H1 (cell line): ENCODE data around the gene PRR5L. TPM values are rescaled to one million over a fixed set of nuclear protein-coding genes. Genes with fewer than 3 reads are reported as not detected.

Source experiments
- CTCF ChIA-PET: fragments of 300-600 bp; sonication (Branson Sonifier 250); formaldehyde crosslinking; loops from one replicate; lab custom pipeline; 2021; ENCODE audit not compliant: partially characterized antibody; lab: Charles Lee
- POLR2A ChIA-PET: fragments of 300-600 bp; sonication (Branson Sonifier 250); formaldehyde crosslinking; loops from one replicate; lab custom pipeline; 2021; ENCODE audit warnings: inconsistent platforms; ENCODE audit not compliant: partially characterized antibody; lab: Charles Lee
- DNase-seq, 2 experiments: peaks; one replicate each; pipeline versions ENCODE4 v3.0.0 to v3.0.0-alpha.2; 2010 to 2022; ENCODE audit warnings: low spot score in 2 of 2, low read depth in 1 of 2, mixed read lengths in 1 of 2
- FAIRE-seq: peaks from 2 replicates; lab custom pipeline; 2011; peaks lifted over from hg19 to GRCh38; lab: Jason Lieb, UNC
- H2AFZ ChIP-seq: 2 replicates; pipeline ENCODE4 v1.8.1; 2012; ENCODE audit warnings: low read length, inconsistent platforms
- H2AK5ac ChIP-seq: 2 replicates; pipeline ENCODE4 v1.6.1; 2013; ENCODE audit warnings: low read depth, low read length
- H2BK120ac ChIP-seq: replicated peaks from 2 replicates; pipeline ENCODE3; 2013; ENCODE audit warnings: low read depth, low read length, inconsistent platforms
- H2BK12ac ChIP-seq: 2 replicates; pipeline ENCODE4 v1.6.1; 2013; ENCODE audit warnings: low read depth, low read length
- H2BK15ac ChIP-seq: 2 replicates; pipeline ENCODE4 v1.6.1; 2013; ENCODE audit warnings: low read length
- H2BK20ac ChIP-seq: 2 replicates; pipeline ENCODE4 v1.6.1; 2013; ENCODE audit warnings: low read length
- H2BK5ac ChIP-seq: 2 replicates; pipeline ENCODE4 v1.6.1; 2013; ENCODE audit warnings: low read depth, low read length
- H3K14ac ChIP-seq: 2 replicates; pipeline ENCODE4 v1.6.1; 2013; ENCODE audit warnings: inconsistent platforms; ENCODE audit not compliant: insufficient read length
- H3K18ac ChIP-seq: 2 replicates; pipeline ENCODE4 v1.6.1; 2013; ENCODE audit warnings: low read length; ENCODE audit errors: extremely low read depth
- H3K23ac ChIP-seq: 2 replicates; pipeline ENCODE4 v1.6.1; 2013; ENCODE audit warnings: inconsistent platforms; ENCODE audit not compliant: insufficient read length
- H3K23me2 ChIP-seq: 2 replicates; pipeline ENCODE4 v1.6.1; 2013; ENCODE audit warnings: low read depth, low read length
- H3K27ac ChIP-seq: 2 replicates; pipeline ENCODE4 v1.6.1; 2011; ENCODE audit warnings: low read depth, low read length, inconsistent platforms
- H3K27me3 ChIP-seq, 4 experiments: replicated peaks in 1 of 4; 1 replicate in 1 of 4; 2 replicates in 3 of 4; pipeline versions ENCODE4 v1.6.1 to v1.8.1; 2011 to 2013; ENCODE audit warnings: low read length in 3 of 4, mild to moderate bottlenecking in 3 of 4, inconsistent platforms in 2 of 4, mixed read lengths in 2 of 4, moderate library complexity in 1 of 4; ENCODE audit not compliant: control insufficient read depth in 3 of 4, insufficient read depth in 3 of 4; ENCODE audit errors: extremely low read depth in 1 of 4
- H3K36me3 ChIP-seq, 4 experiments: 2 replicates each; pipeline versions ENCODE4 v1.6.1 to v1.8.1; 2011 to 2013; ENCODE audit warnings: mild to moderate bottlenecking in 4 of 4, low read length in 3 of 4, moderate library complexity in 2 of 4, control low read depth in 1 of 4, inconsistent platforms in 1 of 4; ENCODE audit not compliant: insufficient read depth in 4 of 4, control insufficient read depth in 2 of 4
- H3K4ac ChIP-seq: replicated peaks from 2 replicates; pipeline ENCODE3; 2013; ENCODE audit warnings: low read length, low read depth, mixed read lengths, inconsistent platforms; ENCODE audit not compliant: insufficient read length
- H3K4me1 ChIP-seq, 4 experiments: replicated peaks in 1 of 4; 1 replicate in 1 of 4; 2 replicates in 3 of 4; pipeline versions ENCODE4 v1.6.1 to v1.8.1; 2011 to 2013; ENCODE audit warnings: low read length in 3 of 4, inconsistent platforms in 2 of 4, mixed read lengths in 1 of 4; ENCODE audit not compliant: insufficient read depth in 4 of 4, control insufficient read depth in 3 of 4
- H3K4me2 ChIP-seq, 2 experiments: 2 replicates each; pipeline versions ENCODE4 v1.6.1 to v1.8.1; 2011 to 2013; ENCODE audit warnings: low read depth in 2 of 2, low read length in 2 of 2, control low read depth in 1 of 2, inconsistent platforms in 1 of 2, mild to moderate bottlenecking in 1 of 2; ENCODE audit not compliant: insufficient read depth in 1 of 2
- H3K4me3 ChIP-seq, 4 experiments: fragments of 200-600, 300-600 bp in 1 of 4; sonication (generic), shearing (Covaris generic), sonication (Bioruptor Twin) in 1 of 4; 2 replicates each; pipeline versions ENCODE4 v1.5.1 to v1.8.1; 2011 to 2016; ENCODE audit warnings: low read length in 4 of 4, low read depth in 3 of 4, control low read depth in 2 of 4, inconsistent platforms in 2 of 4, mild to moderate bottlenecking in 2 of 4, mixed read lengths in 1 of 4, moderate library complexity in 1 of 4; ENCODE audit not compliant: insufficient read depth in 2 of 4; ENCODE audit errors: extremely low read depth in 1 of 4
- H3K56ac ChIP-seq: replicated peaks from 2 replicates; pipeline ENCODE3; 2013; ENCODE audit warnings: low read depth, mild to moderate bottlenecking, mixed read lengths, low read length, inconsistent platforms; ENCODE audit not compliant: insufficient read length
- H3K79me1 ChIP-seq: 2 replicates; pipeline ENCODE4 v1.6.1; 2013; ENCODE audit warnings: low read depth, low read length, control low read depth
- H3K79me2 ChIP-seq, 2 experiments: 2 replicates each; pipeline versions ENCODE4 v1.6.1 to v1.8.1; 2012 to 2013; ENCODE audit warnings: low read length in 2 of 2, mild to moderate bottlenecking in 2 of 2, inconsistent platforms in 1 of 2; ENCODE audit not compliant: insufficient read depth in 2 of 2, control insufficient read depth in 1 of 2
- H3K9ac ChIP-seq, 4 experiments: replicated peaks in 1 of 4; 1 replicate in 1 of 4; 2 replicates in 3 of 4; pipeline versions ENCODE4 v1.6.1 to v1.8.1; 2011 to 2013; ENCODE audit warnings: low read depth in 3 of 4, low read length in 3 of 4, control low read depth in 2 of 4, mild to moderate bottlenecking in 2 of 4, moderate library complexity in 2 of 4, inconsistent platforms in 1 of 4; ENCODE audit errors: extremely low read depth in 1 of 4
- H3K9me3 ChIP-seq, 2 experiments: 2 replicates each; pipeline versions ENCODE4 v1.6.1 to v1.8.1; 2012 to 2013; ENCODE audit warnings: mild to moderate bottlenecking in 2 of 2, moderate library complexity in 2 of 2, control low read depth in 1 of 2, inconsistent platforms in 1 of 2, low read depth in 1 of 2, low read length in 1 of 2, mixed read lengths in 1 of 2; ENCODE audit not compliant: insufficient read depth in 2 of 2
- H4K20me1 ChIP-seq, 2 experiments: replicated peaks in 1 of 2; 2 replicates each; pipeline versions ENCODE3 to v1.8.1; 2011 to 2013; ENCODE audit warnings: inconsistent platforms in 2 of 2, low read length in 2 of 2, mild to moderate bottlenecking in 1 of 2; ENCODE audit not compliant: insufficient read depth in 2 of 2, control insufficient read depth in 1 of 2
- H4K5ac ChIP-seq: 2 replicates; pipeline ENCODE4 v1.6.1; 2013; ENCODE audit warnings: low read length, low read depth, mixed read lengths, inconsistent platforms; ENCODE audit not compliant: insufficient read length
- H4K8ac ChIP-seq: 2 replicates; pipeline ENCODE4 v1.8.0; 2013; ENCODE audit warnings: mild to moderate bottlenecking, moderate library complexity, low read length, inconsistent platforms; ENCODE audit not compliant: insufficient read depth; ENCODE audit errors: extremely low read depth
- H4K91ac ChIP-seq: replicated peaks from 2 replicates; pipeline ENCODE3; 2013; ENCODE audit warnings: low read length, mixed read lengths, inconsistent platforms; ENCODE audit not compliant: insufficient read length
- ATF2 ChIP-seq: IDR thresholded peaks from 2 replicates; pipeline ENCODE4 v1.6.1; 2012; ENCODE audit warnings: low read length, inconsistent platforms
- EZH2 ChIP-seq: fragments of 200-600 bp; sonication (generic); IDR thresholded peaks from 2 replicates; pipeline ENCODE4 v1.7.1; 2012; ENCODE audit warnings: low read depth, mild to moderate bottlenecking, moderate library complexity, low read length, inconsistent platforms; ENCODE audit not compliant: severe bottlenecking
- SRF ChIP-seq: IDR thresholded peaks from 2 replicates; pipeline ENCODE4 v1.6.1; 2011; ENCODE audit warnings: mild to moderate bottlenecking, low read depth, low read length, moderate library complexity
- TAF7 ChIP-seq: optimal IDR thresholded peaks from 2 replicates; pipeline ENCODE3; 2011; ENCODE audit warnings: low read depth, mild to moderate bottlenecking, inconsistent platforms, low read length, moderate library complexity, borderline replicate concordance
- YY1 ChIP-seq: IDR thresholded peaks from 2 replicates; pipeline ENCODE4 v1.6.1; 2011; ENCODE audit warnings: low read depth, mild to moderate bottlenecking, low read length
- WGBS, 2 experiments: shearing (Covaris generic) in 1 of 2; methylation state at CpG; one replicate each; pipeline versions ENCODE4 v1.1.6 to v1.1.7; 2013 to 2015; ENCODE audit warnings: low lambda C conversion rate in 2 of 2, mixed read lengths in 2 of 2, inconsistent platforms in 1 of 2, low coverage in 1 of 2, missing lambda C conversion rate in 1 of 2; ENCODE audit not compliant: insufficient replicate concordance in 2 of 2, insufficient coverage in 1 of 2, insufficient read length in 1 of 2; ENCODE audit errors: extremely low coverage in 1 of 2, missing lambda C conversion rate in 1 of 2; 5-methylcytosine and 5-hydroxymethylcytosine counted together
- polyA plus RNA-seq, 7 experiments: library from polyadenylated mRNA; depleted of rRNA in 3 of 7; stranded (reverse) in 5 of 7; unstranded in 2 of 7; fragments of >200 nt in 5 of 7; fragments of 200-250 nt in 2 of 7; gene quantifications; 1 replicate in 5 of 7; 2 replicates in 1 of 7; 4 replicates in 1 of 7; pipeline versions ENCODE4 v1.2.1 to v1.2.3, GENCODE V29; 2011 to 2013; ENCODE audit warnings: missing spikeins in 2 of 7, mixed read lengths in 2 of 7
- total RNA-seq: library from RNA; stranded (reverse); fragmentation: NEBNext Ultra II Directional; extraction: Animal tissue kit (Norgen Biotek cat#: 25700); gene quantifications from 2 replicates; pipeline ENCODE4 v1.2.1, GENCODE V29; 2021

The PRR5L gene
- total and polyA plus RNA-seq, 2 of the 8 experiments (the other 6 are each of a cell fraction or from before 2014, with no cell fraction given), result 6.6 to 10.1 TPM

- CTCF ChIA-PET, result interaction anchor here (0.5 to 2.1 kb wide), 3 partner anchors 164 to 1424 kb away, joined by 3 to 7 read pairs (median 4); no protein-coding TSS in a partner anchor
- no peaks in the 10 kb centered on the region; a peak in 1 of 7 replicates for H3K4me1 ChIP-seq
- H3K36me3 ChIP-seq, result no peaks in the 10 kb centered on the region
- DNase-seq, result no peak
- no peak overlapping the region for H3K18ac ChIP-seq
- no peak overlapping the region for H2BK12ac ChIP-seq
- no peak overlapping the region for H2BK20ac ChIP-seq
- TF ChIP-seq TAF7, result no peak
- no peak for TF ChIP-seq ATF2
- TF ChIP-seq SRF, result no peak
- TF ChIP-seq EZH2, result no peak
- TF ChIP-seq YY1, result no peak
- TF ChIP-seq, all 59 proteins: peak for 0
- no peak overlapping the region for H3K4me2 ChIP-seq
- no peak overlapping the region for H3K23ac ChIP-seq
- H3K79me1 ChIP-seq, result no peaks in the 10 kb centered on the region
- H2BK5ac ChIP-seq, result no peak overlapping the region
- H2AFZ ChIP-seq, result no peak overlapping the region
- no peaks in the 10 kb centered on the region for H3K9me3 ChIP-seq
- H3K4me3 ChIP-seq, result no peak overlapping the region
- no peak overlapping the region for H3K56ac ChIP-seq
- H4K5ac ChIP-seq, result no peak overlapping the region
- H3K23me2 ChIP-seq, result peaks cover 3% of the 10 kb centered on the region; the same call in 1 of the 2 replicates
- no peak overlapping the region for H3K27ac ChIP-seq
- H4K91ac ChIP-seq, result no peak overlapping the region
- H3K14ac ChIP-seq, result no peak overlapping the region
- POLR2A ChIA-PET, result no interaction called here
- no peak overlapping the region for H2BK15ac ChIP-seq
- H2AK5ac ChIP-seq, result no peak overlapping the region
- H2BK120ac ChIP-seq, result no peak overlapping the region
- H4K20me1 ChIP-seq, result no peaks in the 10 kb centered on the region
- H4K8ac ChIP-seq, result no peak overlapping the region
- no peaks in the 10 kb centered on the region for H3K79me2 ChIP-seq
- H3K9ac ChIP-seq, result no peak overlapping the region
- 89% methylated on average over 3 of the region's 3 CpGs; no CpG with 5 or more reads in 1 of the 2 experiments for WGBS, 2 experiments
- H3K4ac ChIP-seq, result no peak overlapping the region
- no peaks in the 10 kb centered on the region for H3K27me3 ChIP-seq
- FAIRE-seq, result no peak
These were observed 17.8 kb downstream of the PRR5L start for GRCh38 chr11:36313750-36314433.
